H9 (cell line): ENCODE measurements around the gene FAM83C. TPM values are rescaled to one million over a fixed set of nuclear protein-coding genes. Genes with fewer than 3 reads are reported as not detected.

ENCODE experiments used
- DNase-seq: peaks from one replicate; pipeline ENCODE4 v3.0.0-alpha.2; 2017
- H2AFZ ChIP-seq: one replicate; pipeline ENCODE4 v1.6.1; 2013; ENCODE audit warnings: mild to moderate bottlenecking, low read length, control low read depth, moderate library complexity
- H2AK5ac ChIP-seq: 2 replicates; pipeline ENCODE4 v1.6.1; 2013; ENCODE audit warnings: low read length, control low read depth, mixed read lengths; ENCODE audit not compliant: insufficient read length
- H2BK120ac ChIP-seq: one replicate; pipeline ENCODE4 v1.6.1; 2013; ENCODE audit warnings: low read depth, mild to moderate bottlenecking, low read length, control low read depth, inconsistent platforms; ENCODE audit not compliant: poor library complexity, severe bottlenecking
- H2BK12ac ChIP-seq: 2 replicates; pipeline ENCODE4 v1.6.1; 2013; ENCODE audit warnings: low read length, control low read depth, mixed read lengths, low read depth; ENCODE audit not compliant: insufficient read length
- H2BK15ac ChIP-seq: 2 replicates; pipeline ENCODE4 v1.6.1; 2013; ENCODE audit warnings: low read depth, low read length, control low read depth
- H2BK20ac ChIP-seq: one replicate; pipeline ENCODE4 v1.6.1; 2013; ENCODE audit warnings: low read depth, mild to moderate bottlenecking, low read length, control low read depth, inconsistent platforms; ENCODE audit not compliant: poor library complexity, severe bottlenecking
- H2BK5ac ChIP-seq: 2 replicates; pipeline ENCODE4 v1.6.1; 2013; ENCODE audit warnings: low read length, control low read depth, mixed read lengths; ENCODE audit not compliant: insufficient read length
- H3K14ac ChIP-seq: 2 replicates; pipeline ENCODE4 v1.6.1; 2013; ENCODE audit warnings: low read length, control low read depth; ENCODE audit not compliant: insufficient read depth
- H3K18ac ChIP-seq: 2 replicates; pipeline ENCODE4 v1.6.1; 2013; ENCODE audit warnings: low read depth, mild to moderate bottlenecking, mixed read lengths, low read length, control low read depth; ENCODE audit not compliant: insufficient read length
- H3K23ac ChIP-seq: 2 replicates; pipeline ENCODE4 v1.6.1; 2013; ENCODE audit warnings: low read length, control low read depth, mixed read lengths, low read depth; ENCODE audit not compliant: insufficient read length
- H3K23me2 ChIP-seq: 2 replicates; pipeline ENCODE4 v1.6.1; 2013; ENCODE audit warnings: low read depth, mild to moderate bottlenecking, mixed read lengths, low read length, control low read depth; ENCODE audit not compliant: insufficient read length, poor library complexity, severe bottlenecking
- H3K27ac ChIP-seq: 2 replicates; pipeline ENCODE4 v1.5.1; 2013; ENCODE audit warnings: low read length, control low read depth, mixed read lengths, low read depth; ENCODE audit not compliant: insufficient read length
- H3K27me3 ChIP-seq: 2 replicates; pipeline ENCODE4 v1.6.1; 2013; ENCODE audit warnings: low read length, control low read depth, inconsistent platforms; ENCODE audit not compliant: insufficient read depth
- H3K4ac ChIP-seq: 2 replicates; pipeline ENCODE4 v1.6.1; 2013; ENCODE audit warnings: low read depth, mild to moderate bottlenecking, control low read depth, inconsistent platforms, low read length, moderate library complexity
- H3K4me1 ChIP-seq: 2 replicates; pipeline ENCODE4 v1.6.1; 2013; ENCODE audit warnings: low read length, control low read depth, inconsistent platforms; ENCODE audit not compliant: insufficient read depth
- H3K4me2 ChIP-seq: 2 replicates; pipeline ENCODE4 v1.6.1; 2013; ENCODE audit warnings: low read length, control low read depth, mixed read lengths; ENCODE audit not compliant: insufficient read length, insufficient read depth
- H3K56ac ChIP-seq: 2 replicates; pipeline ENCODE4 v1.6.1; 2013; ENCODE audit warnings: low read depth, mild to moderate bottlenecking, mixed read lengths, low read length, control low read depth; ENCODE audit not compliant: insufficient read length
- H3K79me1 ChIP-seq: 2 replicates; pipeline ENCODE4 v1.6.1; 2013; ENCODE audit warnings: low read depth, mild to moderate bottlenecking, moderate library complexity, low read length, control low read depth, inconsistent platforms; ENCODE audit not compliant: insufficient read depth, poor library complexity, severe bottlenecking
- H3K79me2 ChIP-seq: 2 replicates; pipeline ENCODE4 v1.6.1; 2013; ENCODE audit warnings: low read length, control low read depth, inconsistent platforms; ENCODE audit not compliant: insufficient read depth
- H3K9ac ChIP-seq: 2 replicates; pipeline ENCODE4 v1.6.1; 2013; ENCODE audit warnings: low read length, control low read depth, mixed read lengths; ENCODE audit not compliant: insufficient read length; ENCODE audit errors: extremely low read depth
- H3K9me3 ChIP-seq: one replicate; pipeline ENCODE4 v1.6.1; 2013; ENCODE audit warnings: low read depth, low read length, inconsistent platforms; ENCODE audit not compliant: control insufficient read depth
- H3T11ph ChIP-seq: one replicate; pipeline ENCODE4 v1.6.1; 2013; ENCODE audit warnings: mild to moderate bottlenecking, low read length, control low read depth, inconsistent platforms
- H4K20me1 ChIP-seq: one replicate; pipeline ENCODE4 v1.6.1; 2013; ENCODE audit not compliant: control insufficient read depth, insufficient read length, insufficient read depth
- H4K5ac ChIP-seq: 2 replicates; pipeline ENCODE4 v1.6.1; 2013; ENCODE audit warnings: low read depth, mild to moderate bottlenecking, mixed read lengths, low read length, control low read depth; ENCODE audit not compliant: insufficient read length
- H4K8ac ChIP-seq: replicated peaks from 2 replicates; pipeline ENCODE4 v1.6.1; 2013; ENCODE audit warnings: low read length, control low read depth, mixed read lengths, low read depth; ENCODE audit not compliant: insufficient read length
- H4K91ac ChIP-seq: 2 replicates; pipeline ENCODE4 v1.6.1; 2013; ENCODE audit warnings: low read depth, mild to moderate bottlenecking, moderate library complexity, mixed read lengths, low read length, control low read depth; ENCODE audit not compliant: insufficient read length
- H3K27ac Mint-ChIP-seq, 3 experiments: 2 replicates in 2 of 3; 3 replicates in 1 of 3; pipeline ENCODE4 v1.8.0; 2020 to 2021; ENCODE audit warnings: mixed read lengths in 3 of 3, mild to moderate bottlenecking in 1 of 3, moderate library complexity in 1 of 3
- H3K27me3 Mint-ChIP-seq: 2 replicates; pipeline ENCODE4 v1.8.0; 2021; ENCODE audit warnings: low read depth, mild to moderate bottlenecking, moderate library complexity, mixed read lengths
- H3K36me3 Mint-ChIP-seq, 3 experiments: 2 replicates in 2 of 3; 3 replicates in 1 of 3; pipeline ENCODE4 v1.8.0; 2020 to 2021; ENCODE audit warnings: low read depth in 3 of 3, mixed read lengths in 3 of 3; ENCODE audit not compliant: insufficient read depth in 1 of 3
- H3K4me1 Mint-ChIP-seq, 2 experiments: 2 replicates each; pipeline ENCODE4 v1.8.0; 2020; ENCODE audit warnings: mixed read lengths in 2 of 2
- H3K4me3 Mint-ChIP-seq, 2 experiments: 2 replicates in 1 of 2; 3 replicates in 1 of 2; pipeline ENCODE4 v1.8.0; 2020 to 2021; ENCODE audit warnings: mild to moderate bottlenecking in 2 of 2, mixed read lengths in 2 of 2, moderate library complexity in 1 of 2
- H3K9me3 Mint-ChIP-seq, 2 experiments: 2 replicates in 1 of 2; 3 replicates in 1 of 2; pipeline ENCODE4 v1.8.0; 2020; ENCODE audit warnings: mild to moderate bottlenecking in 2 of 2, mixed read lengths in 2 of 2, moderate library complexity in 1 of 2
- WGBS: extraction: QIAGEN DNeasy Blood & Tissue Kit; methylation state at CpG from one replicate; pipeline ENCODE4 v1.1.7; 2013; ENCODE audit warnings: missing lambda C conversion rate, low lambda C conversion rate, mixed read lengths; ENCODE audit not compliant: insufficient read length; ENCODE audit errors: extremely low coverage; 5-methylcytosine and 5-hydroxymethylcytosine counted together
- total RNA-seq: library from RNA; stranded (reverse); gene quantifications from 2 replicates; pipeline ENCODE4 v1.2.1, GENCODE V29; 2021
- TF ChIP-seq, protein P1 (sequence below): fragments of 200-600 bp; sonication (generic); conservative IDR thresholded peaks from 3 replicates; pipeline ENCODE4 v1.8.0; 2021; ENCODE audit warnings: antibody characterized with exemption, mild to moderate bottlenecking

FAM83C gene
- total RNA-seq, 1 experiment from 2014 or later, result not detected

DNA sequence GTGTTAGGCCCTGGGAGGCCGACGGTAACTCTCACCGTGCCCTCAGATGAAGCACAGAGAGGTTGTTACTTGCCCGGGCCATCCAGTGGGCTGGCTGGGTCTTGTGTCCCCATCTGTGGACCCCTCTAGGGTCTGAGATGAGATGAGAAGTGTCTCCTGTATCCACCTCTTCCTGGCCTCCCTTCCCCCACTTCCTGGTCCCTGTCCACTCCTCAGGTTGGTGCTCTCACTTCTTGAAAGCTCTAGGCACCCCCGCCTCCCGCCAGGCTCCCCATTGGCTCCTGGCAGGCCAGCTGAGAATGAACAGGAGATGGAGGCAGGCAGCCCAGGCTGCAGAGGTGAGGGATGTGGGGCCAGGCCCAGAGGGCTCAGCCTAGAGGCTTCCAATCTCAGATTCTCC is 15.8 kb downstream of the FAM83C start:
- no peaks in the 10 kb centered on the region for H3K79me1 ChIP-seq

More for the DNA sequence above, 15.8 kb downstream of the FAM83C start:
- H3T11ph ChIP-seq, result no peak overlapping the region
- no peak overlapping the region for H2BK12ac ChIP-seq
- no peak overlapping the region for H4K5ac ChIP-seq
- H3K4me1 ChIP-seq, result no peaks in the 10 kb centered on the region; the same call in 1 of the 2 replicates
- no peak overlapping the region for H4K91ac ChIP-seq
- H4K8ac ChIP-seq, result no peak overlapping the region
- no peaks in the 10 kb centered on the region for H3K79me2 ChIP-seq
- no peak overlapping the region for H3K56ac ChIP-seq
- peak overlapping the region in 1 of 3 experiments; percentile 47; a peak in 1 of 7 replicates for H3K27ac Mint-ChIP-seq
- H2BK120ac ChIP-seq, result no peak overlapping the region
- no CpG with 5 or more reads among the region's 6 CpGs for WGBS
- no peak overlapping the region for H3K14ac ChIP-seq
- no peak for DNase-seq
- no peak overlapping the region for H2BK5ac ChIP-seq
- peak overlapping the region; percentile 42 to 90; a peak in 4 of 5 replicates for H3K4me3 Mint-ChIP-seq
- H3K23me2 ChIP-seq, result peaks cover 7% of the 10 kb centered on the region
- H3K27me3 Mint-ChIP-seq, result no peaks in the 10 kb centered on the region; the same call in 1 of the 2 replicates
- H3K23ac ChIP-seq, result no peak overlapping the region
- TF ChIP-seq, protein P1, sequence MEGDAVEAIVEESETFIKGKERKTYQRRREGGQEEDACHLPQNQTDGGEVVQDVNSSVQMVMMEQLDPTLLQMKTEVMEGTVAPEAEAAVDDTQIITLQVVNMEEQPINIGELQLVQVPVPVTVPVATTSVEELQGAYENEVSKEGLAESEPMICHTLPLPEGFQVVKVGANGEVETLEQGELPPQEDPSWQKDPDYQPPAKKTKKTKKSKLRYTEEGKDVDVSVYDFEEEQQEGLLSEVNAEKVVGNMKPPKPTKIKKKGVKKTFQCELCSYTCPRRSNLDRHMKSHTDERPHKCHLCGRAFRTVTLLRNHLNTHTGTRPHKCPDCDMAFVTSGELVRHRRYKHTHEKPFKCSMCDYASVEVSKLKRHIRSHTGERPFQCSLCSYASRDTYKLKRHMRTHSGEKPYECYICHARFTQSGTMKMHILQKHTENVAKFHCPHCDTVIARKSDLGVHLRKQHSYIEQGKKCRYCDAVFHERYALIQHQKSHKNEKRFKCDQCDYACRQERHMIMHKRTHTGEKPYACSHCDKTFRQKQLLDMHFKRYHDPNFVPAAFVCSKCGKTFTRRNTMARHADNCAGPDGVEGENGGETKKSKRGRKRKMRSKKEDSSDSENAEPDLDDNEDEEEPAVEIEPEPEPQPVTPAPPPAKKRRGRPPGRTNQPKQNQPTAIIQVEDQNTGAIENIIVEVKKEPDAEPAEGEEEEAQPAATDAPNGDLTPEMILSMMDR, result no peak
- H2AFZ ChIP-seq, result no peak overlapping the region
- no peaks in the 10 kb centered on the region for H4K20me1 ChIP-seq
- no peaks in the 10 kb centered on the region; a peak in 2 of 5 replicates for H3K9me3 Mint-ChIP-seq
- no peak overlapping the region for H2AK5ac ChIP-seq
- H3K4ac ChIP-seq, result no peak overlapping the region
- H3K9ac ChIP-seq, result no peak overlapping the region
- H3K36me3 Mint-ChIP-seq, result peaks cover 21 to 49% (median 45%) of the 10 kb centered on the region in 3 experiments; a peak in 6 of 7 replicates
- H3K4me1 Mint-ChIP-seq, result peaks cover 15 to 24% of the 10 kb centered on the region in 2 experiments
- no peak overlapping the region for H3K18ac ChIP-seq
- H3K27ac ChIP-seq, result no peak overlapping the region
- no peaks in the 10 kb centered on the region for H3K27me3 ChIP-seq
- H2BK15ac ChIP-seq, result no peak overlapping the region
- no peak overlapping the region for H2BK20ac ChIP-seq
- no peaks in the 10 kb centered on the region for H3K9me3 ChIP-seq
- no peak overlapping the region for H3K4me2 ChIP-seq
